ENCODE data around the gene CDC42BPA. TPM values are rescaled to one million over a fixed set of nuclear protein-coding genes. Genes with fewer than 3 reads are reported as not detected.

Gene CDC42BPA
- total RNA-seq, 4 donors from 2014 or later: 49.0 to 102 (median 54.2) TPM

- H3K27ac ChIP-seq: peak overlapping the region in 1 of 4 donors; percentile 20
- WGBS, 2 donors (ENCODE audit: low coverage in 1 of 2): 0% methylated on average over 1 of the region's 1 CpG; no CpG with 5 or more reads in 1 of the 2 donors
- DNase-seq: no peak
- H3K27me3 ChIP-seq: no peaks in the 10 kb centered on the region
- TF ChIP-seq CTCF (IDR thresholded peaks at IDR 0.05): no peak
- no peak for TF ChIP-seq POLR2A (IDR thresholded peaks at IDR 0.05)
- no peak for TF ChIP-seq EP300 (IDR thresholded peaks at IDR 0.05; ENCODE audit: low read depth)
- TF ChIP-seq POLR2AphosphoS5 (IDR thresholded peaks at IDR 0.05): no peak
- H3K36me3 ChIP-seq: no peaks in the 10 kb centered on the region
- peaks cover 0 to 12% (median 9%) of the 10 kb centered on the region in 4 donors for H3K4me1 ChIP-seq
- H3K9me3 ChIP-seq: no peaks in the 10 kb centered on the region
- intact Hi-C loops (cut with DNase I; ENCODE audit: low total_unique reads) (no loop called here), in situ Hi-C loops (cut with MboI; ENCODE audit: low pct_ligation_motif_present in 1 of 4, low pct_unique_long_range_greater_than_20kb in 1 of 4, low sequenced_read_pairs in 3 of 4) (no loop called here)
- H3K4me3 ChIP-seq: no peak overlapping the region
Observed at GRCh38 chr1:227351443-227351842, 33.2 kb upstream of the CDC42BPA start.

DNA sequence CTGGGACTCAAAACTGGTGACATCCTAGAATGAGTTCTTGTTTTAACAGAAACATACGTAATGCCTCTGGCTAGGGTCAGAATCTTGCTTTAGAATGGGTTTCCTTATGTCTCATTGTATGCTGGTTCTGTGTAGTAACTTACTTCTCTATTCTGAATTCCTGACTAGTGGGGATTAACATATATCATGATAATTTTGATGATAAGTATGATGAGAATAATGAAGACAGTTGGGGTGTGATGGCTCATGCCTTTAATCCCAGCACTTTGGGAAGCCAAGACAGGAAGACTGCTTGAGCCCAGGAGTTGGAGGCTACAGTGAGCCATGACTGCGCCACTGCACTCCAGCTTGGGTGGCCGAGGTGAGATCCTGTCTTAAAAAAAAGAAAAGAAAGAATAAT is 31.7 kb upstream of the CDC42BPA start:
- in situ Hi-C loops (cut with MboI; ENCODE audit: low pct_ligation_motif_present in 1 of 4, low pct_unique_long_range_greater_than_20kb in 1 of 4, low sequenced_read_pairs in 3 of 4): no loop called here
- no peak overlapping the region for H3K4me3 ChIP-seq
- no peak for TF ChIP-seq CTCF (IDR thresholded peaks at IDR 0.05)
- no peak for TF ChIP-seq EP300 (IDR thresholded peaks at IDR 0.05; ENCODE audit: low read depth)
- TF ChIP-seq POLR2AphosphoS5 (IDR thresholded peaks at IDR 0.05): no peak
- TF ChIP-seq POLR2A (IDR thresholded peaks at IDR 0.05): no peak
- H3K27me3 ChIP-seq: no peaks in the 10 kb centered on the region
- 89 to 94% methylated on average over 1 to 3 of the region's 3 CpGs for WGBS, 2 donors (ENCODE audit: low coverage in 1 of 2)
- H3K36me3 ChIP-seq: no peaks in the 10 kb centered on the region
- peaks cover 0 to 12% (median 8%) of the 10 kb centered on the region in 4 donors for H3K4me1 ChIP-seq
- no peak for DNase-seq
- intact Hi-C loops (cut with DNase I; ENCODE audit: low total_unique reads): no loop called here
- H3K9me3 ChIP-seq: no peaks in the 10 kb centered on the region
- H3K27ac ChIP-seq: no peak overlapping the region

DNA sequence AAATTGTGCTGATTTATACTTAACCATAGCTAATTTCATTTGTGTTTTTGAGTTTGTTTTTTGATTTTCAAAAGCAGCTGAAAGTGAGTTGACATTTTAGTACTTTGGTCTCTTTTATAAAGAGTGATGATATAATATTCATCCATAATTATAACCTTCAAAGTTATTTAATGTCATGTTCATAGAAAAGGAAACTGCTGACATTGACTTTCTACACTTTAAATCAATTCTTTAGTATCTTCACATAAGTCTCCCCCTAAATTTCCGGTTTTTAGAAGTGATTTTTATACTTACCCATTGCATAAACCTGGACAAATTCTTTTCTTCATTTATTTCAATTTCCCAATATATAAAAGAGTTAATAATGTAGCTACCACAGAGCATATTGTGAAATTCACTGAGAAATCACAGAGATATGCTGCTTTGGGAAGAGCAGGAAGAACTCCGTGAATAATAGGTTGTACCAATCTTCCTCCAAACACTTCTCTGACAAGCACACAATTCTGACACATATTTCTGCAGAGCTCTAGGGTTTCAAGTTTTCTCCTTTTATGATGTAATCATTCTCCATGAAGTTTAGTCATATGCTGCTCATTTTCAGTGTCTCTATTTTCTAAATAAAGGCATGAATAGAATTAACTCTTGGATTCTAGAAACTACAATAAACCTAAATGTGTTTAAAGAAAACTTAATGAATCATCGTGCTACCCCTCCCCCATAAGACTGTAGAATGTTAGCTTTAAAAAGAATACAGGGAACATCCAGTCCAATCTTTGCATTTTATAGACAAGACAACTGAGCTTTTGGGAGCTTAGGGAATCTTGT is 25.6 kb upstream of the CDC42BPA start:
- H3K36me3 ChIP-seq: no peaks in the 10 kb centered on the region
- in situ Hi-C loops (cut with MboI; ENCODE audit: low pct_ligation_motif_present in 1 of 4, low pct_unique_long_range_greater_than_20kb in 1 of 4, low sequenced_read_pairs in 3 of 4) (no loop called here), intact Hi-C loops (cut with DNase I; ENCODE audit: low total_unique reads) (no loop called here)
- no peaks in the 10 kb centered on the region for H3K9me3 ChIP-seq
- H3K27ac ChIP-seq: peak overlapping the region in 1 of 4 donors; percentile 18
- 25 to 43% methylated on average over 3 of the region's 3 CpGs for WGBS, 2 donors (ENCODE audit: low coverage in 1 of 2)
- no peak overlapping the region for H3K4me3 ChIP-seq
- TF ChIP-seq POLR2AphosphoS5 (IDR thresholded peaks at IDR 0.05) (peak in 1 of 3 donors; percentile 19), CTCF (IDR thresholded peaks at IDR 0.05) (no peak)
- peaks cover 0 to 6% (median 0%) of the 10 kb centered on the region in 4 donors for H3K4me1 ChIP-seq
- DNase-seq: no peak
- no peaks in the 10 kb centered on the region for H3K27me3 ChIP-seq

GRCh38 chr1:227343206-227343605 is 24.9 kb upstream of the CDC42BPA start:
- DNase-seq: no peak
- intact Hi-C loops (cut with DNase I; ENCODE audit: low total_unique reads) (no loop called here), in situ Hi-C loops (cut with MboI; ENCODE audit: low pct_ligation_motif_present in 1 of 4, low pct_unique_long_range_greater_than_20kb in 1 of 4, low sequenced_read_pairs in 3 of 4) (no loop called here)
- Histone ChIP-seq H3K4me3 (no peak overlapping the region), H3K36me3 (no peaks in the 10 kb centered on the region), H3K9me3 (no peaks in the 10 kb centered on the region), H3K27me3 (no peaks in the 10 kb centered on the region), H3K4me1 (peaks cover 0 to 6% (median 0%) of the 10 kb centered on the region in 4 donors), H3K27ac (no peak overlapping the region)
- TF ChIP-seq POLR2A (IDR thresholded peaks at IDR 0.05) (no peak), POLR2AphosphoS5 (IDR thresholded peaks at IDR 0.05) (no peak), EP300 (IDR thresholded peaks at IDR 0.05; ENCODE audit: low read depth) (no peak), CTCF (IDR thresholded peaks at IDR 0.05) (no peak)
